Adrenal gland (tissue), 12 donors: ENCODE measurements around the gene NFE2. TPM values are rescaled to one million over a fixed set of nuclear protein-coding genes. Genes with fewer than 3 reads are reported as not detected.

Source experiments
- DNase-seq, 7 donors: peaks; one replicate each; pipeline ENCODE4 v3.0.0-alpha.2; 2019 to 2020
- H3K27ac ChIP-seq, 5 donors: fragments of 200-600 bp; sonication (generic) in 4 of 5; 1 replicate in 3 of 5; 2 replicates in 2 of 5; pipeline versions ENCODE4 v1.5.1 to v1.8.0; 2016 to 2020; ENCODE audit warnings: mild to moderate bottlenecking in 1 of 5
- H3K27me3 ChIP-seq: fragments of 200-600 bp; 2 replicates; pipeline ENCODE4 v1.8.0; 2021
- H3K36me3 ChIP-seq, 2 donors: fragments of 200-600 bp; replicated peaks in 1 of 2; 1 replicate in 1 of 2; 2 replicates in 1 of 2; pipeline versions ENCODE4 v1.5.1 to v1.8.0; 2018 to 2022
- H3K4me1 ChIP-seq, 2 donors: fragments of 200-600 bp; replicated peaks in 1 of 2; 1 replicate in 1 of 2; 2 replicates in 1 of 2; pipeline versions ENCODE4 v1.5.1 to v1.8.0; 2018 to 2021
- H3K4me3 ChIP-seq, 4 donors: fragments of 200-600 bp; sonication (generic) in 3 of 4; one replicate each; pipeline ENCODE4 v1.5.1; 2016 to 2018
- H3K9me3 ChIP-seq, 3 donors: fragments of 200-600 bp; sonication (generic) in 1 of 3; replicated peaks in 1 of 3; 1 replicate in 2 of 3; 2 replicates in 1 of 3; pipeline versions ENCODE4 v1.5.1 to v1.8.0; 2016 to 2021
- CTCF ChIP-seq, 6 experiments: fragments of 450-650 bp in 4 of 6; fragments of 200-600 bp in 2 of 6; sonication (generic) in 1 of 6; IDR thresholded peaks; 1 replicate in 5 of 6; 2 replicates in 1 of 6; pipeline versions ENCODE4 v1.5.1 to v1.8.0; 2016 to 2021; ENCODE audit warnings: antibody characterized with exemption in 6 of 6, mild to moderate bottlenecking in 2 of 6, moderate library complexity in 1 of 6
- POLR2A ChIP-seq, 2 donors: fragments of 450-650 bp; IDR thresholded peaks; one replicate each; pipeline ENCODE4 v1.6.1; 2017; ENCODE audit warnings: antibody characterized with exemption in 2 of 2, mild to moderate bottlenecking in 2 of 2, moderate library complexity in 1 of 2
- WGBS, 4 donors: extraction: QIAGEN DNeasy Blood & Tissue Kit in 2 of 4; methylation state at CpG; one replicate each; pipeline versions ENCODE4 v1.1.5 to v1.1.7; 2013 to 2017; 5-methylcytosine and 5-hydroxymethylcytosine counted together
- intact Hi-C, 2 donors: fragments of 100-400 bp; cut with DNase I; formaldehyde crosslinking; loops; one replicate each; pipeline versions ENCODE4 v1.14.1 to v1.15.0; 2022 to 2023
- polyA plus RNA-seq, 3 donors: library from polyadenylated mRNA; stranded (reverse); fragments of 200-250 nt in 2 of 3; fragments of 350-450 nt in 1 of 3; fragmentation: Illumina TruSeq in 1 of 3; extraction: RNeasy Lipid Tissue Mini Kit (QIAGEN cat#74804) in 1 of 3; gene quantifications; one replicate each; pipeline ENCODE4 v1.2.3, GENCODE V29; 2013 to 2014
- total RNA-seq, 9 donors: library from RNA; depleted of rRNA in 4 of 9; stranded (reverse); fragments of >200 nt in 4 of 9; fragments of 120-200 nt in 1 of 9; fragmentation: NEBNext Ultra II Directional in 1 of 9; extraction: Animal tissue kit (Norgen Biotek cat#: 25700) in 1 of 9; gene quantifications; one replicate each; pipeline versions ENCODE4 v1.1.0 to v1.2.4, GENCODE V29; 2013 to 2023
- donor health status: healthy with polysubstance abuse.
- donor health status: Bipolar disorder and iron deficiency.
- donor health status: DM: yes; HTN: yes; CAD: no.
- donor health status: DM: no; HTN: no; CAD: no.
- donor health status: DM: no; HTN: no; CAD: no.
- donor health status: DM: yes; HTN: yes; CAD: no.

Gene NFE2
- total and polyA plus RNA-seq, 12 donors, result 0.13 to 3.8 (median 0.60) TPM; not detected in 6

- intact Hi-C loops, result no loop called here
- Histone ChIP-seq H3K9me3 (no peaks in the 10 kb centered on the region), H3K27ac (peak overlapping the region in 4 of 5 donors; percentile 40 to 79 (median 74)), H3K27me3 (no peaks in the 10 kb centered on the region), H3K36me3 (peaks cover 0 to 15% of the 10 kb centered on the region in 2 donors), H3K4me1 (peaks cover 21 to 56% of the 10 kb centered on the region in 2 donors), H3K4me3 (no peak overlapping the region)
- peak in 1 of 6 experiments; percentile 12 for TF ChIP-seq CTCF (IDR thresholded peaks at IDR 0.05)
- peak in 1 of 2 donors; percentile 14 for TF ChIP-seq POLR2A (IDR thresholded peaks at IDR 0.05)
- 18 to 28% (median 22%) methylated on average over 3 of the region's 3 CpGs for WGBS, 4 donors
- DNase-seq, result peak in 4 of 7 donors; percentile 42 to 74 (median 54)
Measured at GRCh38 chr12:54337280-54337842, 36.5 kb upstream of the NFE2 start.

GRCh38 chr12:54333420-54334034, 32.7 kb upstream of the NFE2 start:
- no peaks in the 10 kb centered on the region for H3K36me3 ChIP-seq
- DNase-seq, result no peak
- intact Hi-C loops, result no loop called here
- H3K4me3 ChIP-seq, result no peak overlapping the region
- H3K27ac ChIP-seq, result no peak overlapping the region
- peaks cover 21 to 68% of the 10 kb centered on the region in 2 donors for H3K4me1 ChIP-seq
- no peak for TF ChIP-seq POLR2A (IDR thresholded peaks at IDR 0.05)
- TF ChIP-seq CTCF (IDR thresholded peaks at IDR 0.05), result no peak
- WGBS, 4 donors, result 94 to 98% (median 98%) methylated on average over 4 of the region's 4 CpGs
- H3K9me3 ChIP-seq, result no peaks in the 10 kb centered on the region
- no peaks in the 10 kb centered on the region for H3K27me3 ChIP-seq

GRCh38 chr12:54331461-54331860, 30.6 kb upstream of the NFE2 start:
- Histone ChIP-seq H3K27ac (no peak overlapping the region), H3K9me3 (no peaks in the 10 kb centered on the region), H3K4me1 (peaks cover 0 to 67% of the 10 kb centered on the region in 2 donors), H3K4me3 (no peak overlapping the region), H3K27me3 (no peaks in the 10 kb centered on the region), H3K36me3 (no peaks in the 10 kb centered on the region)
- WGBS, 4 donors, result 75 to 85% (median 78%) methylated on average over 5 of the region's 5 CpGs
- no peak for DNase-seq
- intact Hi-C loops, result no loop called here
- TF ChIP-seq CTCF (IDR thresholded peaks at IDR 0.05) (no peak), POLR2A (IDR thresholded peaks at IDR 0.05) (no peak)

- no peak overlapping the region for H3K27ac ChIP-seq
- no peak overlapping the region for H3K4me3 ChIP-seq
- no peaks in the 10 kb centered on the region for H3K36me3 ChIP-seq
- 66 to 78% (median 72%) methylated on average over 3 of the region's 3 CpGs for WGBS, 4 donors
- H3K27me3 ChIP-seq, result no peaks in the 10 kb centered on the region
- H3K9me3 ChIP-seq, result no peaks in the 10 kb centered on the region
- no peak for DNase-seq
- peaks cover 0 to 70% of the 10 kb centered on the region in 2 donors for H3K4me1 ChIP-seq
- no peak for TF ChIP-seq CTCF (IDR thresholded peaks at IDR 0.05)
- TF ChIP-seq POLR2A (IDR thresholded peaks at IDR 0.05), result no peak
- intact Hi-C loops, result no loop called here
Measured at GRCh38 chr12:54330442-54330841, 29.6 kb upstream of the NFE2 start.
